ENCODE results near the gene HM13.
"Not testable (repeated sequence)": the region's sequence is repeated elsewhere in the genome, so short reads cannot be mapped to it uniquely, and the experiment has no call there.

Gene HM13

GRCh38 chr20:31514154-31515071 is at the start of gene HM13:
Gene HM13, plus strand, starts transcription at chr20:31514442. Its CDS starts 110 bp downstream, at chr20:31514552.
- Histone ChIP-seq H3K36me3 (ENCODE audit: insufficient read depth, low read length) (peaks cover 4% of the 10 kb centered on the region), H3K27me3 (ENCODE audit: control insufficient read depth in 1 of 2, insufficient read depth in 2 of 2, low read length in 2 of 2) (no peaks in the 10 kb centered on the region), H3K9me3 (ENCODE audit: low read length) (no peaks in the 10 kb centered on the region), H3K9ac (ENCODE audit: low read length) (peak within 1 kb of the TSS; percentile 55), H3K4me1 (ENCODE audit: insufficient read depth, low read length) (peaks cover 27% of the 10 kb centered on the region), H3K27ac (ENCODE audit: low read depth, low read length) (peak within 1 kb of the TSS; percentile 93), H3K4me3 (ENCODE audit: low read depth in 1 of 2, low read length in 2 of 2) (peak within 1 kb of the TSS; percentile 92 to 98)

DNA sequence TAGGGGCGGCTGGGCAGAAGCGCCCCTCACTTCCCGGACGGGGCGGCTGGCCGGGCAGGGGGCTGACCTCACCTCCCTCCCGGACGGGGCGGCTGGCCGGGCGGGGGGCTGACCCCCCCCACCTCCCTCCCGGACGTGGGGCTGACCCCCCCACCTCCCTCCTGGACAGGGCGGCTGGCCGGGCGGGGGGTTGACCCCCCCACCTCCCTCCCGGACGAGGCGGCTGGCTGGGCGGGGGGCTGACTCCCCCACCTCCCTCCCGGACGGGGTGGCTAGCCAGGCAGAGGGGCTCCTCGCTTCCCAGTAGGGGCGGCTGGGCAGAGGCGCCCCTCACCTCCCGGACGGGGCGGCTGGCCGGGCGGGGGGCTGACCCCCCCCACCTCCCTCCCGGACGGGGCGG is 43.3 kb upstream of the HM13 start:
- H3K9ac ChIP-seq (ENCODE audit: low read length); H3K27ac ChIP-seq (ENCODE audit: low read depth, low read length); H3K9me3 ChIP-seq (ENCODE audit: low read length); H3K36me3 ChIP-seq (ENCODE audit: insufficient read depth, low read length); H3K4me1 ChIP-seq (ENCODE audit: insufficient read depth, low read length); H3K4me3 ChIP-seq (ENCODE audit: low read depth in 1 of 2, low read length in 2 of 2): not testable (repeated sequence)
- peaks cover 6 to 12% of the 10 kb centered on the region in 2 donors for H3K27me3 ChIP-seq (ENCODE audit: control insufficient read depth in 1 of 2, insufficient read depth in 2 of 2, low read length in 2 of 2)

DNA sequence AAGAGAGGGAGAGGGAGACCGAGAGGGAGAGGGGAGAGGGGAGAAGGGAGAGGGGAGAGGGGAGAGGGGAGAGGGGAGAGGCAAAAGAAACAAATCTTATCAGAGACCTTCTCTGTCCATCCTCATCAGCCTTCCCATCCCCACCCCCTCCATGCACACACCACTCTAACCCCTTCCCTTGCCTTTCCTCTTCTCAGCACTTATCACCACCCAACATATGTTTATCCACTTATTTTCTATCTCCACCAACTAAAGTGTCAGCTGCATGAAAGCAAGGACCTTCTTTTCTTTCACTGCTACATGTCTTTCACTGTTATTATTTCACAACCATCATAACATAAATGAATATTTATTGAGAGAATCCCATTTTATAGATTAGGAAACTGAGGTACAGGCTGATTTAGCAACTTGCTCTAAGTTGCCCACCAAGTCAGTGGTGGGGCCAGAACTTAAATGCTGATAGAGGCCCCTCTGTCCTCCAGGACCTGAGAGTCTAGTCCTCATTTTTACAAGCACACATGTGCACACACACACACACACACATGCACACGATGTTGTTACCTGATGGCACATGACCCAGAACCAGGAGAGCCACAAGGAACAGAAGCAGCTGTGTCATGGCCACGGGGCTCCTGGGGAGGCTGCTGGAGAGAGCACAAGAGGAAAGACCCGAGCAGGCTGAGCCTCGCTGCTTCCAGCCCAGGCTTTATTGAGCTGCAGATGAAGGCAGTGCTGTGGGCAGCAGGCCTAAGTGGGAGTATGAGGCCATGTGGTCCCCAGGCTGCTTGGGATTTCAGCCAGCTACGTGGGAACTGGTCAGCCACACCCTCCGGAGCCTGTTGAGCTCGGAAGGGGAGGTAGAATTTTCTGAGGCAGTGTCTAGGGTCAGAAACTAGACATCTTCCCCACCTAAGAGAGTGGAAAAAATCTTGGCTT is 41.6 kb upstream of the HM13 start:
- H3K9ac ChIP-seq (ENCODE audit: low read length) = no peak overlapping the region
- H3K4me1 ChIP-seq (ENCODE audit: insufficient read depth, low read length) = peaks cover 4% of the 10 kb centered on the region
- peaks cover 9 to 13% of the 10 kb centered on the region in 2 donors for H3K27me3 ChIP-seq (ENCODE audit: control insufficient read depth in 1 of 2, insufficient read depth in 2 of 2, low read length in 2 of 2)
- H3K36me3 ChIP-seq (ENCODE audit: insufficient read depth, low read length) = no peaks in the 10 kb centered on the region
- H3K27ac ChIP-seq (ENCODE audit: low read depth, low read length) = no peak overlapping the region
- no peak overlapping the region for H3K4me3 ChIP-seq (ENCODE audit: low read depth in 1 of 2, low read length in 2 of 2)
- no peaks in the 10 kb centered on the region for H3K9me3 ChIP-seq (ENCODE audit: low read length)

DNA sequence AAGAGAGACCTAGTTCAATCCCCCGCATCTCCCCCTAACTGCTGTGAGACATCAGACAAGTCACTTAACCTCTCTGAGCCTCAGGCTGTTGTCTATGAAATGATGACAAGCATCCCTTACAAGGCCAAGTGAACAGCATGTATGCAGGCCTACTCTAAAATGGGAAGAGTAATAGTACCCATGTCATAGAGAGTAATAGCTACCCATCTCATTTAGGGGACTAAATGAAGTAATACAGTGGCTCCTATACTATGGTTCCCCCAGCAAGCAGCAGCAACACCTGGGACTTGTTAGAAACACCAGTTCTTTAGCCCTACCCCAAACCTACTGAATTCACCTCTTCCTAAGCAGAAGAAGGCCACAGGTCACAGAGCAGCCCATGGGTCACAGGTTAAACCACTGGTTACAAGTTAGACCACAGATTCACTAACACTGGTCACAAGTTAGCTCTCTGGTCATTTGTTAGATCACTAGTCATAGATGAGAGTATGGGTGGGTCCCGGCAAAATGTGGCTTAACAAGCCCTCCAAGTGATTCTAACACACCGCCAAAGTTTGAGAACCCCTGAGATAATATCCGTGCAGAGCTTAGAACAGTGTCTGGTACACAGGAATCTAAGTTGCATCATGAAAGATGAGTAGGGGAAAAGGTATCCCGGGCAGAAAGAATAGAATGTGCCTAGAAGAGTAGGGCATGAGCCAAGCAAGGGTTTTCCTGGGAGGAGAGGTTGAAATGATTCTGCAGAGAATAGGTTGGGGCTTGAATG is 40.7 kb upstream of the HM13 start:
- Histone ChIP-seq H3K4me1 (ENCODE audit: insufficient read depth, low read length) (peaks cover 4% of the 10 kb centered on the region), H3K9me3 (ENCODE audit: low read length) (no peaks in the 10 kb centered on the region), H3K36me3 (ENCODE audit: insufficient read depth, low read length) (no peaks in the 10 kb centered on the region), H3K27ac (ENCODE audit: low read depth, low read length) (no peak overlapping the region), H3K27me3 (ENCODE audit: control insufficient read depth in 1 of 2, insufficient read depth in 2 of 2, low read length in 2 of 2) (peaks cover 9 to 13% of the 10 kb centered on the region in 2 donors), H3K9ac (ENCODE audit: low read length) (no peak overlapping the region), H3K4me3 (ENCODE audit: low read depth in 1 of 2, low read length in 2 of 2) (no peak overlapping the region)

DNA sequence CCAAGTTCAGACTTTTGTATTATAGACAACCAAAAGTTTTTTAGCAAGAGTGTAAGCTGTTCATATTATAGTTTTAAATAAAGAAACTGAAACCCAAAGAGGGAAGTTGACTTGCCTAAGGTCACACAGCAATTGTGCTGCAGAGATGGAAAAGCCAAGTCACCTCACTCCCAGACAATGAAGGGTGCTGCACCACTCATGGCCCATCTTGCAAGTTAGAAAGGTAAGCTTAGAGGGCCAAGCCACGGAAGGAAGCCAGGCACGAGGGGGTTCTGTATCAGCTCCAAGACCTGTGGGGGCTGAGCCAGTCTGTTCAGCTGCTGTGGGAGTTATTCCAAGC is 40.2 kb upstream of the HM13 start:
- Histone ChIP-seq H3K4me3 (ENCODE audit: low read depth in 1 of 2, low read length in 2 of 2) (no peak overlapping the region), H3K27ac (ENCODE audit: low read depth, low read length) (no peak overlapping the region), H3K36me3 (ENCODE audit: insufficient read depth, low read length) (no peaks in the 10 kb centered on the region), H3K4me1 (ENCODE audit: insufficient read depth, low read length) (peaks cover 4% of the 10 kb centered on the region), H3K9ac (ENCODE audit: low read length) (no peak overlapping the region), H3K9me3 (ENCODE audit: low read length) (no peaks in the 10 kb centered on the region), H3K27me3 (ENCODE audit: control insufficient read depth in 1 of 2, insufficient read depth in 2 of 2, low read length in 2 of 2) (peaks cover 9 to 13% of the 10 kb centered on the region in 2 donors)

DNA sequence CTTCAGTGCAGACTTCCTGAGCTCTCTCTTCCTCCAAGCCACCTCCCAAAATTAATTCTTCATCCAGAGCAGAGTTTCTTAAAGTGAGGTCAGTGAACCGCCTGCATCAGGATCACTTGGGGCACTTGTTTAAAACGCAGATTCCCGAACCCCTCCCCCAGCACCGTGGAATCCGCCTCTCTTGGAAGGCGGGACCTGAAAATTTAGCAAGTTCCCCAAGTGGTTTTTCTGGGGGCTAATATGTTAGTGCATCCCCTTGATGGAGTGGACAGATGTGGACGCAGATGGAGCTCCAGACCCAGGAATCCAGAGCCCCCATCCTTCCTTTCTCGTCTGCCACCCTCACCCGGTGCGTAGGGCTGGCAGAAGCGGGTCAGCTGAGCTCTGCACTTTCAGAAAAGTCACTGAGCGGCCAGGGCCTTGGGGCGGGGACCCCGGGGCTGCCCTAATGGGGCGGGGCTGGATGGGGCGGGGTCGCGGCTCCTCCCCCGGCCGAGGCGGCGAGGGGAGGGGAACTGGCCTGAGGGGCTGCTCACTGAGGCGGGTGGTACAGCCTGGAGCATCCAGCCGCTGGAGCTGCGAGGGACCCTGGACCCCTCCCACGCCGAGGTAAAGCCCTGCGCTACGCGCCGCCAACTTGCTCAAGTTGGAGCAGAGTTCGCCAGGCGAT is 39.3 kb upstream of the HM13 start, which contains the start of the genes DEFB124 and REM1:
Gene DEFB124 (minus strand): TSS at position 370 of the 670 bp plus-strand sequence. CDS start 2,114 bp downstream, outside the sequence.
Gene REM1 (plus strand): TSS at position 531 of the 670 bp plus-strand sequence. CDS start 1,158 bp downstream, outside the sequence.
- no peak within 1 kb of the TSS for H3K27ac ChIP-seq (ENCODE audit: low read depth, low read length)
- peaks cover 9 to 13% of the 10 kb centered on the region in 2 donors for H3K27me3 ChIP-seq (ENCODE audit: control insufficient read depth in 1 of 2, insufficient read depth in 2 of 2, low read length in 2 of 2)
- H3K9ac ChIP-seq (ENCODE audit: low read length) = peak within 1 kb of the TSS; percentile 71
- H3K4me3 ChIP-seq (ENCODE audit: low read depth in 1 of 2, low read length in 2 of 2) = peak within 1 kb of the TSS; percentile 42 to 66
- no peaks in the 10 kb centered on the region for H3K9me3 ChIP-seq (ENCODE audit: low read length)
- peaks cover 4% of the 10 kb centered on the region for H3K4me1 ChIP-seq (ENCODE audit: insufficient read depth, low read length)
- H3K36me3 ChIP-seq (ENCODE audit: insufficient read depth, low read length) = no peaks in the 10 kb centered on the region

DNA sequence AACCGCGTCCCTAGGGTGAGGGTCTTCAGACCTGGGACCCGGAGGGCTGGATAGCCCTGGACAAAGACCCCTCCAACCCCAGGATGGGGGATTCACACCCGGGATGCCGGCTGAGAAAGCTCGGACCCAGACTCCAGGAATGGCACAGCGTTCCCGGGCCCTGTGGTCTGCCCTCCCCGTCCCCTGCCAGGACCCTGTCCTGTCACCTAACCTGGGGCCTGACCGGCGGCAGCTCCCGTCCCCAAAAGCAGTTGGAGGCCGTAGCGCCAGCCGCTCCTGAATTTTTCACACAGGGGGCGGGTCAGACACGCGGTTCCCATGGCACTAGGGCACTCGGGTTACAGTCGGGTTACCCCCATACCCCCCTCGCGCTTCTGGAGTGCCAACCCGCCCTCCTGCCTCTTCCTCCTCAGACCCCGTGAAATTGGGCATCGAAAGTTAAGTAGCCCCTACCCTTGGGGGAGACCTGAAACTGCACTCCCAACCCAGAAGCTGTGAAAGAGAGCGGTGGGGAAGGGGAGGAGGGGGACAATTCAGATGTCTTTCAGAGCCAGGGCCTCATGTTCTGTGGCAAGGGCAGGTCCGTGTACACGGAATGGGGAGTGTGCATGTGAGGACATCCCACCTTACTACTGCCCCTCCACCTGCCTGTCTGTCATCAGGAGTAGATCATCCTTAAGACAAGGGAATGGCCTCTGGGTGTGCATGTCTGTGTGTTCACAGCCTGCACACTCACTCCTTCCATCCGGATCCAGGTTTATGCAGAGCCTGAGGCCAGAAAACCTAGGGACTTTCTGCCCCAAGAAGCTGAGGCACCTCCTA is 38.6 kb upstream of the HM13 start:
- H3K9ac ChIP-seq (ENCODE audit: low read length) = peak overlapping the region; percentile 71
- H3K27me3 ChIP-seq (ENCODE audit: control insufficient read depth in 1 of 2, insufficient read depth in 2 of 2, low read length in 2 of 2) = peaks cover 9 to 13% of the 10 kb centered on the region in 2 donors
- peak overlapping the region; percentile 42 to 66 for H3K4me3 ChIP-seq (ENCODE audit: low read depth in 1 of 2, low read length in 2 of 2)
- no peak overlapping the region for H3K27ac ChIP-seq (ENCODE audit: low read depth, low read length)
- H3K4me1 ChIP-seq (ENCODE audit: insufficient read depth, low read length) = peaks cover 4% of the 10 kb centered on the region
- no peaks in the 10 kb centered on the region for H3K9me3 ChIP-seq (ENCODE audit: low read length)
- no peaks in the 10 kb centered on the region for H3K36me3 ChIP-seq (ENCODE audit: insufficient read depth, low read length)

- H3K27ac ChIP-seq (ENCODE audit: low read depth, low read length) = no peak overlapping the region
- no peak overlapping the region for H3K4me3 ChIP-seq (ENCODE audit: low read depth in 1 of 2, low read length in 2 of 2)
Measured at GRCh38 chr20:31476294-31476585, 38.0 kb upstream of the HM13 start.

GRCh38 chr20:31476643-31477215 is 37.5 kb upstream of the HM13 start:
- Histone ChIP-seq H3K36me3 (ENCODE audit: insufficient read depth, low read length) (no peaks in the 10 kb centered on the region), H3K4me1 (ENCODE audit: insufficient read depth, low read length) (peaks cover 4% of the 10 kb centered on the region), H3K9me3 (ENCODE audit: low read length) (no peaks in the 10 kb centered on the region), H3K4me3 (ENCODE audit: low read depth in 1 of 2, low read length in 2 of 2) (no peak overlapping the region), H3K27me3 (ENCODE audit: control insufficient read depth in 1 of 2, insufficient read depth in 2 of 2, low read length in 2 of 2) (peaks cover 9 to 13% of the 10 kb centered on the region in 2 donors), H3K27ac (ENCODE audit: low read depth, low read length) (no peak overlapping the region), H3K9ac (ENCODE audit: low read length) (no peak overlapping the region)

More at GRCh38 chr20:31476294-31476585, 38.0 kb upstream of the HM13 start:
- no peak overlapping the region for H3K9ac ChIP-seq (ENCODE audit: low read length)
- H3K27me3 ChIP-seq (ENCODE audit: control insufficient read depth in 1 of 2, insufficient read depth in 2 of 2, low read length in 2 of 2) = peaks cover 9 to 13% of the 10 kb centered on the region in 2 donors
- no peaks in the 10 kb centered on the region for H3K36me3 ChIP-seq (ENCODE audit: insufficient read depth, low read length)
- H3K9me3 ChIP-seq (ENCODE audit: low read length) = no peaks in the 10 kb centered on the region
- H3K4me1 ChIP-seq (ENCODE audit: insufficient read depth, low read length) = peaks cover 4% of the 10 kb centered on the region

DNA sequence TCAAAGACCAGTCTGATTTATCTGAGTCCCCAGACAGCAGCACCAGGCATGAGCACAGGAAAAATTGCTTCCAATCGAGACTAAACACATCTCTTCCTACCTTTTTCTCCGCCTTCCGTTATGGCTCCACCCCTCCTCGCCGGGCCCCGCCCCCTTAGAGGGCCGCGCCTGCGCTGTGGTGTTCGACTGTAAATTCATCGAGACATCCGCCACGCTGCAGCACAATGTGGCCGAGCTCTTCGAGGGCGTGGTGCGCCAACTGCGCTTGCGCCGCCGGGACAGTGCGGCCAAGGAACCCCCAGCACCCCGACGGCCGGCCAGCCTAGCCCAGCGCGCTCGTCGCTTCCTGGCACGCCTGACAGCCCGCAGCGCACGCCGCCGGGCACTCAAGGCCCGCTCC is 30.2 kb upstream of the HM13 start:
- Histone ChIP-seq H3K9ac (ENCODE audit: low read length) (no peak overlapping the region), H3K4me3 (ENCODE audit: low read depth in 1 of 2, low read length in 2 of 2) (no peak overlapping the region), H3K27me3 (ENCODE audit: control insufficient read depth in 1 of 2, insufficient read depth in 2 of 2, low read length in 2 of 2) (no peaks in the 10 kb centered on the region), H3K36me3 (ENCODE audit: insufficient read depth, low read length) (no peaks in the 10 kb centered on the region), H3K4me1 (ENCODE audit: insufficient read depth, low read length) (no peaks in the 10 kb centered on the region), H3K27ac (ENCODE audit: low read depth, low read length) (no peak overlapping the region), H3K9me3 (ENCODE audit: low read length) (no peaks in the 10 kb centered on the region)

All from muscle layer of colon (tissue), 2 donors.